Measurements from ENCODE around the gene PPIF.
"Not testable (repeated sequence)": the region's sequence is repeated elsewhere in the genome, so short reads cannot be mapped to it uniquely, and the experiment has no call there.

PPIF gene

GRCh38 chr10:79332610-79333315, 14.5 kb upstream of the PPIF start:
- DNase-seq: not testable (repeated sequence)

- DNase-seq: no peak
Measured at GRCh38 chr10:79333513-79333912, 13.8 kb upstream of the PPIF start.

- no peak for DNase-seq
Measured at GRCh38 chr10:79334573-79334972, 12.7 kb upstream of the PPIF start.

DNA sequence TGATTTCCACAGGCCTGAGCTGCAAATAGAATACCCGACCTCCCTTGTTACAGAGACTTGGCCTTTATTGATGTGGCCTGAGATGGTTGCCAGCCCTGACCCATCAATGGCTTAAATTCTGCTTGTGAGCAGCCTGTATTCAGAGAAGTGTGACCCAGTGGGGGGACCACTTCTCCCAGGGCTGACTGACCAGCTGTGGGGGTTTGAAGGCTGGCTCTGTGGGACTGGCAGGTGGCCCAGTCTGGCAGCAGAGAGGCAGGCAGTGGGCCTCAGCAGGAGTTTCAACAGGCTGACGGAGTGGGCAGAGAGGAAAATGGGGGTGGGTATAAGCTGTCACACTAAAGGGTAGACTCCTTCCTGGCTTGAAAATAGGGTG, 12.2 kb upstream of the PPIF start:
- no peak for DNase-seq

DNA sequence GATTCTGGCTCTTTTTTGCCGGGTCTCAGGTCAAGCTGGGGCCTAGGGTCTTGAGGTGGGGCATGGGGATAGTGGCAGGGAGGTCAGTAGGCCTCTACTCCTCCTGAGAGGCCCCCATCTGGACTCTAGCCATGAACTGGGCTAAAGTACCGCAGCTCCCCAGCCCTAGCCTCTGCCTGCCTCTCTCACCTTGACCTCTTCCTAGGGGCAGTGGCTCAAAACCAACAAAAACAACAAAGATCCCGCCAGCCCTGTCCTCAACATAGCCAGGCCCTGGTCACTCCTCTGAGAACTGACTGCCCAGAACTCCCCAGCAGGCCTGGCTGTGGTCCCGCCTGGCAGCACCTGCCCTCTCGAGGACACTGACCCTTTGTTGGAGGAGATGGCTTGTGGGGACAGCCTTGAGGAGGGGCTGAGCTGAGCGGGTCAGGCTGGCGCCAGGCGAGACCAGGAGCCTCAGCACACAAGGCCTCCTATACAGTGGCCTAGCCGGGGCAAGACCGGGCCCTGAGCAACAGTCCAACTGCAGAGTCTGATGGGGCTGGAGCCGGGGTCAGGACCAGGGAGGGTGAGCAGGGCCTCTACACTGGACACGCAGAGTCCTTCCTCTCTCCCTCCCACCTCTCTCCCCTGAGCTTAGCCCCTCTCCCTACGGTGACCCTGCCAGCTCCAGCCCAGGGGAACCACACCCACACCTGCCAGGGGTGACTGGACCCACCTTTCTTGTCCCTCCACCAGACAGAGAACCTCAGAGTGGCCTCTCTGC, 11.6 kb upstream of the PPIF start:
- no peak for DNase-seq

DNA sequence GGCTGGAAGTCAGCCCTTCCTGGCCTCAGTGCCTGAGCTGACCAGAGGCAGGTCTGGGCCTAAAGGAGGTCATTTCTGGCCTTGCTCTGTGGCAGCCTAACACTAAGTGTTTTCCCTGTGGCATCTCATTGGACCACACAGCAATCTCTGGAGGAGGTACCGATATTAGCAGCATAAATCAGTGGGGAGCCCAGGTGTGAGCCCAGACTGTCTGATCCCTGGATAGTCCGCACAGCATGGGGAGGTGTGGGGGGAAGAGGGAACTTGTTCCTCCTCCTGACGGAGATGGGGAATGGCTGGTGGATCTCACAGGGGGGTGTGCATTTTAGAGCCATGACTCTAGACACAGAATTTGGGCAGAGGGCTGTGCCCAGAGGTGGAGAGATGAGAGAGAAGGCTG, 11.0 kb upstream of the PPIF start:
- DNase-seq: no peak

GRCh38 chr10:79336739-79337138, 10.5 kb upstream of the PPIF start:
- no peak for DNase-seq

DNA sequence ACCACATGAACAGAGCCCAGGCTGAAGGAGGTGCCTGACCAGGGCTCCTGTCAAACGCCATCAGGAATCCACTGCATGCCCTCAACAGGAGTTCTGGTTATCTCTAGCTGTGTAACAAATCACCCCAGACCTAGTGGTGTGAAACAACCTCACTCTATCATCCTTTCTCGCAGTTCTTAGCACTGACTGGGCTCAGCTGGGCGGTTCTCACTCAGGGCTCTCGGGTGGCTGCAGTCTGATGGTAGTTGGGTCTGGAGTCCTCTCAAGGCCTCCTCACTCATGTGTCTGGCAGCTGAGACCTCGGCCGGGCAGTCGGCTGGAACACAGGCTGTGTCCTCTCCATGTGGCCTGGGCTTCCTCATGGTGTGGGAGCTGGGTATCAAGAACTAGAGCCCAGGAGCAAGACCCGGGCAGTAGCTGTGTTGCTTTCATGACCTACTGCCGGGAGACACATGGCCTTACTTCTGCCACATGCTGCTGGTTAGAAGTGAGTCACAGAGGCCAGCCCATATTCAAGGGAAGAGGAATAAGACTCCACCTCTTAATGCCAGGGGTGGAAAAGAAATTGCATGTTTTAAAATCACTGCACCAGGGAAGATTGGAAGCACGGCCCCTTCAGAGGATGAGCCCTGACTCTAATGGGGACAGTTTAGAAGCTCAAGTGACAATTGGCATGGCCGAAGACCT, 9.3 kb upstream of the PPIF start:
- DNase-seq: not testable (repeated sequence)

- no peak for DNase-seq
Measured at GRCh38 chr10:79339266-79339665, 8.0 kb upstream of the PPIF start.

GRCh38 chr10:79340646-79341244, 6.5 kb upstream of the PPIF start:
- no peak for DNase-seq

- no peak for DNase-seq
Measured at GRCh38 chr10:79342295-79342761, 4.9 kb upstream of the PPIF start.

- no peak for DNase-seq
Measured at GRCh38 chr10:79342811-79343561, 4.3 kb upstream of the PPIF start.

DNA sequence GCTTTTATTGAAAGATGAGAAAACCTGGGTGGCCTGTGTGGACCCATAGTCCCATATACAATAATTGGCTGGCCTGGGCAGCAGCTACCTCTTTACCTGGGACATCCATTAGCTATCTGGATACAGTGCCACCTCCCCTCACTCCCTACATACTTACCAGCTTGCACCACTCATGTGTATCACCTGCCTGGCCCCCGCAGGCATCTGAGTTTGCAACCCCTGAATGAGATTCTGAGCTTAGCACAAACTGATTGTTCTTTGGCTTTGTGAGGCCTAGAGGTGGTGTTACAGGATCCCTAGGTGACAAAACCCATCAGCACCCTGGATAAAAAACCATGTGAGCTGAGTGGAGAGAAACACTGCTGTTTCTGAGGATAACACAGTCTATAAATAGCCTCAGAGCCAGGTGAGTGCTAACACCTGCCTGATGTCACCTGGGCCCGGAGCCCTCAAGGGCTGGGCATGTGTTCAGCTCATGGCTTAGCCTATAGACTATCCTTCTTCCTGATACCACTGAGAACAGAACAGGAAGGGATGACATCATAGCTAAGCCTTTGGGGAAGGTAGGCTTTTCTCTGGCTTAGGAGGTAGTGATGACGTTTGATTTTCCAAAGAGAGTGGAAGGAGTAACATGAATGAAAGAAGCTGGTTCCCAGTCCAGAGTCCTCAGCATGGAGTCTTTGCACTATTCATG, 2.6 kb upstream of the PPIF start:
- DNase-seq: peak; percentile 90

GRCh38 chr10:79345241-79346011, 1.8 kb upstream of the PPIF start:
- DNase-seq: no peak

DNA sequence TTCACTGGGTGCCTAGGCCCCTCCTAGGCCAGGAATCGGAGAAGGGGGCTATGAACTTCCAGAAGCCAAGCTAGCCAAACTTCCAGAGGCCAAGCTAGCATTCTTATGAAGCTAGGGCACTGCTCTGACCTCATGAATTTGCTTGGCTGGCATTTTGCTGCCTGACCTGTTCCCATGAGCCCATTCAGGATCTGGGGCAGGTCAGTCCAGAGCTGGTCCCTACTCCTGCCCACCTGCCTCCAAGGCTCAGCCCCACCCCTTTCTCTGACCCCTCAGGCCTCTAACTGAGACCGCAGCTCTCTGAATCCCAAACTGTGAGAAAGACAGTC, 1.3 kb upstream of the PPIF start:
- no peak for DNase-seq

- no peak for DNase-seq
Measured at GRCh38 chr10:79346388-79347225, 662 bp upstream of the PPIF start.

DNA sequence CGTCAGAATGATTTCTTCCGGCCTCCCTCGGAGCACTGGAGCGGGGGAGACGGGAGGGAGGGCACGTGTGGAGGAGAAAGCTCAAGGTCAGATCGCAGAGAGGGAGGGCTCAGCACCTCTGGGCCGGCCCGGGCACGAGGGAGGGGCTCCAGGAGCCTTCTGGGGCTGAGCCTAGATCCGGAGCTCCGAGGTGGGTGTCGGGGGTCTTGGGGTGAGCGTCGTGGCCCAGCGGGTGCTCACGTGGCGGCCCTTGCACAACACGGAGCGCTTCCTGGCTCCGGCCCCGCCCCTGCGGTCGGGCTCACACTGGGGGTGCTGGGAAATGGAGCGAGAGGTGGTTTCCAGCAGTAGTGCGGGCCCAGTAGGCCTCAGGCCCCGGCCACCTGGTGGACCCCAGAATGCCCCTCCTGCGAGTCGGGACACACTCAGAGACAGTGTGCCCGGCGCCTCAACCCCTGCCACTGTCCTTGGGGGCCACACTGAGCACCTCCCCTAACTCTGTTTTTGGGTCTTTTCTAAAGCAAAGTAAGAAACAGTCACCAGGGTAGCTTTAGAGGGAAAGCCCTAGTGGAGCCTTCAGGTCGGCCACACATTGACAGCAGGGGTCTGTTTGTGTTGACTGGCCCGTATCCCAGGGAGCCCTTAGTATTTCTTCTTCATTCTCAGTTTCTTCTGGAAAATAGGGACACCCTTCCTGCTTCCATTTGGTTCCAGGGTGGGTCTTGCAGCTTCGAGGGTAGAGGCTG, 798 bp downstream of the PPIF start:
- no peak for DNase-seq

DNA sequence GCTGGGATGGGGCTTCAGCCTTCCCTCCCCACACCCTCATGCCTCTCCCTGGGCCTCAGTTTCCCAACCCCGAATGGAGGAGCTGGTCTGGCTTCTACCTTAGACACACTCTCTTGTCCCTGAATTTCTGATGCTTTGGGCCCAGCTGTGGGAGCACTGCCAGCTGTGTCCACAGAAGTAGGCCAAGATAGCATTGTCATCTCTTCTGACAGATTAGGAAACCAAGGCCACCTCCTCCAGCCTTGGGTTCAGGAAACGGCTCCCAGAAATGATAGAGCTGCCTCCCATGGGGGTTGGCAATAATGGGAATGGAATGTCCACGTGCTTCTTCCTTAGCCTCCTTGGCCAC, 1.3 kb downstream of the PPIF start:
- no peak for DNase-seq

DNA sequence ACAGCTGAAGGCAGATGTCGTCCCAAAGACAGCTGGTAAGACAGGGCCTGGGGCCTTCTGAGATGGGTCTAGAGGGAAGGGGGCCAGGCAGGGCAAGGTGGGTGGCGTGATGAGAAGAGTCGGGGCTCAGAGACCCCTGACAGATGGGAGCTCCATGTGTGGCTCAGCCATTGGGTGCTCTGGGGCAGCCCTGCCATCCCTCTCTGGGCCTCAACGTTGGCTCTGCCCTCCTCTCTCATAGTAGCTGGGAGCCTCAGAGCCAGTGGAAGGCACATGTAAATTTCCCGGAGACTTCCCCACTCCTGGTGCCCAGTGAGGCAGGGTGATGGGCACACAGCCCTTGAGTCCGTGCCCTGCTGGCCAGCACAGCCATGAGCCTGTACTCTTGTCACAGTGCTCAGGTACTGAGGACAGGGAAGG, 1.8 kb downstream of the PPIF start:
- DNase-seq: no peak
